GM04504 (cell line): ENCODE data around the gene KL.

ENCODE experiments used
- DNase-seq: peaks from one replicate; pipeline ENCODE4 v3.0.0-alpha.2; 2012; ENCODE audit warnings: low read depth

The KL gene

GRCh38 chr13:33004511-33004910 is 11.7 kb upstream of the KL start:
- no peak for DNase-seq

GRCh38 chr13:33006134-33006533 is 10.1 kb upstream of the KL start:
- DNase-seq, result no peak

GRCh38 chr13:33006638-33007037 is 9.6 kb upstream of the KL start:
- DNase-seq, result no peak

- no peak for DNase-seq
These were observed 9.0 kb upstream of the KL start for GRCh38 chr13:33007237-33007636.

GRCh38 chr13:33007950-33008349 is 8.3 kb upstream of the KL start:
- no peak for DNase-seq

GRCh38 chr13:33008946-33009722 is 7.1 kb upstream of the KL start:
- no peak for DNase-seq

- no peak for DNase-seq
These were observed 4.3 kb upstream of the KL start for GRCh38 chr13:33011828-33012470.

GRCh38 chr13:33014291-33014690 is 1.9 kb upstream of the KL start:
- no peak for DNase-seq

- no peak for DNase-seq
These were observed 968 bp upstream of the KL start for GRCh38 chr13:33015241-33015668.

GRCh38 chr13:33015791-33016323 is 366 bp upstream of the KL start:
- no peak for DNase-seq

GRCh38 chr13:33017323-33017929 is 1.2 kb downstream of the KL start:
- DNase-seq, result no peak

- DNase-seq, result no peak
These were observed 2.7 kb downstream of the KL start for GRCh38 chr13:33018886-33019285.

- no peak for DNase-seq
These were observed 6.8 kb downstream of the KL start for GRCh38 chr13:33022986-33023385.

GRCh38 chr13:33025220-33025744 is 9.1 kb downstream of the KL start:
- no peak for DNase-seq

- DNase-seq, result no peak
These were observed 10.4 kb downstream of the KL start for GRCh38 chr13:33026489-33027152.

GRCh38 chr13:33028620-33029019 is 12.4 kb downstream of the KL start:
- no peak for DNase-seq

GRCh38 chr13:33031277-33031676 is 15.1 kb downstream of the KL start:
- DNase-seq, result no peak

GRCh38 chr13:33032037-33032625 is 15.9 kb downstream of the KL start:
- DNase-seq, result no peak

GRCh38 chr13:33033051-33033812 is 17.0 kb downstream of the KL start:
- DNase-seq, result no peak

GRCh38 chr13:33033986-33034385 is 17.8 kb downstream of the KL start:
- DNase-seq, result no peak

- no peak for DNase-seq
These were observed 18.8 kb downstream of the KL start for GRCh38 chr13:33034882-33035520.
